ENCODE data around the gene SLC35F1.

GRCh38 chr6:118023771-118024170 lies 116.7 kb downstream of the SLC35F1 start:
- TF ChIP-seq REST (IDR thresholded peaks at IDR 0.05; ENCODE audit: low read depth), result no peak
- TF ChIP-seq EGR1 (IDR thresholded peaks at IDR 0.05), result no peak
- TF ChIP-seq NFIC (IDR thresholded peaks at IDR 0.05), result no peak
- TF ChIP-seq EP300 (IDR thresholded peaks at IDR 0.05; ENCODE audit: borderline replicate concordance), result no peak
- TF ChIP-seq TAF1 (IDR thresholded peaks at IDR 0.05; ENCODE audit: low read depth), result no peak
- no peak for TF ChIP-seq RAD21 (IDR thresholded peaks at IDR 0.05; ENCODE audit: low read depth)
- no peak for TF ChIP-seq YY1 (IDR thresholded peaks at IDR 0.05; ENCODE audit: low read depth)
- TF ChIP-seq CEBPB (IDR thresholded peaks at IDR 0.05), result no peak
- no peak for TF ChIP-seq MAX (IDR thresholded peaks at IDR 0.05)
- TF ChIP-seq USF1 (IDR thresholded peaks at IDR 0.05), result no peak
- no peak for TF ChIP-seq TCF12 (IDR thresholded peaks at IDR 0.05; ENCODE audit: low read depth)
- TF ChIP-seq FOXM1 (IDR thresholded peaks at IDR 0.05; ENCODE audit: borderline replicate concordance, low read depth), result no peak
- no peak for TF ChIP-seq CREB1 (IDR thresholded peaks at IDR 0.05; ENCODE audit: low read depth)

Measured in Ishikawa (cell line).